ENCODE measurements around the gene EXOC3.

DNA sequence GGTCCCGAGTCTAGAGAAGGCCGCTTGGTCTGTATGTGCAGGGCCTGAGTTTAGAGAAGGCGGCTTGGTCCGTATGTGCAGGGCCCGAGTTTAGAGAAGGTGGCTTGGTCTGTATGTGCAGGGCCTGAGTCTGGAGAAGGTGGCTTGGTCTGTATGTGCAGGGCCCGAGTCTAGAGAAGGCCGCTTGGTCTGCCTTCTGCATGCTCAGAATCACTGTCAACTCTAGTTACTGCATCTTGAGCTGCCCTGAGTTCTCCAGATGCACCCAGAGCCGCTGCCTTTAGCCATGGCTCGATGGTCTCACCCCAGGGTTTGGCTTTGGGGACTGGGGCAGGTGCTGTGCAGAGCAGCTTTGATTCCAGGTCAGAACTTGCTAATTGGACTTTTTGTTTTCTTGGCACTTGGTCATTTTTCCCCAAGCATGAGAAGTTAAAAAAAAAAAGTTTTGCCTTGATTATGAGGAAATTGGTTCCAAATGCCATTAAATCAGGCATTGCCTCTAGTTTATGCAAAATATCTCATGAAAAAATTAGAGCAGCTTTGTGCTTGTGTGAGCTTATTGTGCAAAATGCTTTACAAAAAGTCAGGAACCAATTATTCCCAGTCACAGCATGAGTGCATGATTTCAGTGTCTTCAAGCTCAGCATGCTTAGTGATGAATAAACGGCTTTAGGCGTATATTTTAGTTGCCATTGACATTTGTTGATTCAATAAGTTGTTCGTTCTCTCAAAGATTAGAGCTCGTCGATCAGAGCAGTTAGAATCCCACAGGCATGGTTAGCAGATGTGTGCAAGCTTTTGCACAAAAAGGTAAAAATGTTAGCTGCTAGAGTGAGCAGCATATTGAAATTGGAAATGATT lies 25.4 kb upstream of the EXOC3 start:
- TF ChIP-seq CTCF (IDR thresholded peaks at IDR 0.05; ENCODE audit: low read length) (no peak), EZH2 (IDR thresholded peaks at IDR 0.05; ENCODE audit: borderline replicate concordance, low read length) (no peak)

All from OCI-LY1 (cell line).